Measurements from ENCODE around the gene KIFC3.

GRCh38 chr16:57798267-57798810 lies 4.0 kb downstream of the KIFC3 start:
- TF ChIP-seq CTCF (IDR thresholded peaks at IDR 0.05) = no peak
- no peak for TF ChIP-seq POLR2A (IDR thresholded peaks at IDR 0.05)
